ENCODE data around the gene TECPR2.

Gene TECPR2

DNA sequence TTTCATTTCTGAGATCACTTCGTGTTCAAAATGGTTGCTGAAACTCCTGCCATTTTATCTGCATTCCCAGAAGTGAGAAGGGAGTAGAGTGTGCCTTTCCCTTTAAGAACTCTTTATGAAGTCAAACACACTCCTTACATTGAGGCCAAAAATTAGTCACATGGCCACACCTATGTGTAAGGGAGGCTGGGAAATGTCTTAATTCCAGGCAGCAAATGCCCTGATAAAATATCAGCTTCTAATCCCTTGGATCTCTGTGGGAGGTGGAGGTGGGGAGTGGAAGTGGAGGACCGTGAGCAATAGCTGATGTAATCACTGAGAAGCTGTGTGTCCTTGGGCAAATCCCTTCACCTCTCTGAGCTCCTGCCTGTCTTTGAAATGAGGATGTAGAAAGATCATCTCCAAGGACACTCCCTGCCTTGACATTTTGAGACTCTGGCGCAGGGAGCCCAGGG, 169.5 kb downstream of the TECPR2 start:
- Histone ChIP-seq H3K9ac (no peak overlapping the region), H2AFZ (no peak overlapping the region), H3K36me3 (ENCODE audit: control insufficient read depth, insufficient read depth, low read length) (no peaks in the 10 kb centered on the region), H3K27ac (no peak overlapping the region), H3K27me3 (ENCODE audit: control insufficient read depth, insufficient read depth, low read length) (no peaks in the 10 kb centered on the region), H3K9me3 (ENCODE audit: control insufficient read depth, low read length) (no peaks in the 10 kb centered on the region), H3K79me2 (no peaks in the 10 kb centered on the region), H3K4me1 (no peaks in the 10 kb centered on the region), H3K4me2 (ENCODE audit: low read length) (no peak overlapping the region), H3K4me3 (ENCODE audit: low read depth, low read length) (no peak overlapping the region)
- TF ChIP-seq, protein P1, sequence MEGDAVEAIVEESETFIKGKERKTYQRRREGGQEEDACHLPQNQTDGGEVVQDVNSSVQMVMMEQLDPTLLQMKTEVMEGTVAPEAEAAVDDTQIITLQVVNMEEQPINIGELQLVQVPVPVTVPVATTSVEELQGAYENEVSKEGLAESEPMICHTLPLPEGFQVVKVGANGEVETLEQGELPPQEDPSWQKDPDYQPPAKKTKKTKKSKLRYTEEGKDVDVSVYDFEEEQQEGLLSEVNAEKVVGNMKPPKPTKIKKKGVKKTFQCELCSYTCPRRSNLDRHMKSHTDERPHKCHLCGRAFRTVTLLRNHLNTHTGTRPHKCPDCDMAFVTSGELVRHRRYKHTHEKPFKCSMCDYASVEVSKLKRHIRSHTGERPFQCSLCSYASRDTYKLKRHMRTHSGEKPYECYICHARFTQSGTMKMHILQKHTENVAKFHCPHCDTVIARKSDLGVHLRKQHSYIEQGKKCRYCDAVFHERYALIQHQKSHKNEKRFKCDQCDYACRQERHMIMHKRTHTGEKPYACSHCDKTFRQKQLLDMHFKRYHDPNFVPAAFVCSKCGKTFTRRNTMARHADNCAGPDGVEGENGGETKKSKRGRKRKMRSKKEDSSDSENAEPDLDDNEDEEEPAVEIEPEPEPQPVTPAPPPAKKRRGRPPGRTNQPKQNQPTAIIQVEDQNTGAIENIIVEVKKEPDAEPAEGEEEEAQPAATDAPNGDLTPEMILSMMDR (IDR thresholded peaks at IDR 0.05) = no peak

DNA sequence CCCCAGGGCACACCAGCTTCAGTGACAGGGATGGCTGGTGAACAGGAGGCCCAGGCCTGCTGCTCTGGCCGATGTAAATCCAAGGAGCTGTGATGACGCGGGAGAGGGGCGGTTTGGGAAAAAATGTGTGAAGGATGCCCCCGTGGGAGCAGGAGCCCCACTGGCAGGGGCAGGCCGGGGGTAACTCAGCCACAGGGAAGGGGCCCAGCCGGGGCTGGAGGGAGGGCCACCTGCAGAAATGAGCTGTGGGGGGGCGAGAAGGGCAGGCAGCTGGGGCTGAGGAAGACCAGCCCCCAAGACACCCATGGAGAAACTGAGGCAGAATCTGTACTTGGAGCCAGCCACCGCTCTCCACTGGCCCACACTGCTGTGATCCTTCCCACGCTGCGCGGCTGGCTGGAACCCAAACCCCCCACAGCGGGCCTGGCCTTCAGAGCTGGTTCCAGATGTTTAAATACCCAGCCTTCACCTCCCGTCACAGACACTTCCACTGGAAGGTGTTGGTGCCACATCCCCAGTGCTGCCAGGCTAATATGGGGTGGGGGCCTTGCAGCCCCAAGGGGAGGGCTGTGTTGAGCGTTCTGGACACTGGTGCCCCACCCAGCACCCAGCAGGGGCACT, 175.3 kb downstream of the TECPR2 start:
- H3K36me3 ChIP-seq (ENCODE audit: control insufficient read depth, insufficient read depth, low read length) = no peaks in the 10 kb centered on the region
- H3K9me3 ChIP-seq (ENCODE audit: control insufficient read depth, low read length) = no peaks in the 10 kb centered on the region
- no peak overlapping the region for H3K27ac ChIP-seq
- no peak overlapping the region for H2AFZ ChIP-seq
- H3K4me1 ChIP-seq = no peaks in the 10 kb centered on the region
- H3K27me3 ChIP-seq (ENCODE audit: control insufficient read depth, insufficient read depth, low read length) = no peaks in the 10 kb centered on the region
- no peaks in the 10 kb centered on the region for H3K79me2 ChIP-seq
- H3K9ac ChIP-seq = no peak overlapping the region
- H3K4me2 ChIP-seq (ENCODE audit: low read length) = no peak overlapping the region
- TF ChIP-seq, protein P1 (IDR thresholded peaks at IDR 0.05) = no peak
- no peak overlapping the region for H3K4me3 ChIP-seq (ENCODE audit: low read depth, low read length)

DNA sequence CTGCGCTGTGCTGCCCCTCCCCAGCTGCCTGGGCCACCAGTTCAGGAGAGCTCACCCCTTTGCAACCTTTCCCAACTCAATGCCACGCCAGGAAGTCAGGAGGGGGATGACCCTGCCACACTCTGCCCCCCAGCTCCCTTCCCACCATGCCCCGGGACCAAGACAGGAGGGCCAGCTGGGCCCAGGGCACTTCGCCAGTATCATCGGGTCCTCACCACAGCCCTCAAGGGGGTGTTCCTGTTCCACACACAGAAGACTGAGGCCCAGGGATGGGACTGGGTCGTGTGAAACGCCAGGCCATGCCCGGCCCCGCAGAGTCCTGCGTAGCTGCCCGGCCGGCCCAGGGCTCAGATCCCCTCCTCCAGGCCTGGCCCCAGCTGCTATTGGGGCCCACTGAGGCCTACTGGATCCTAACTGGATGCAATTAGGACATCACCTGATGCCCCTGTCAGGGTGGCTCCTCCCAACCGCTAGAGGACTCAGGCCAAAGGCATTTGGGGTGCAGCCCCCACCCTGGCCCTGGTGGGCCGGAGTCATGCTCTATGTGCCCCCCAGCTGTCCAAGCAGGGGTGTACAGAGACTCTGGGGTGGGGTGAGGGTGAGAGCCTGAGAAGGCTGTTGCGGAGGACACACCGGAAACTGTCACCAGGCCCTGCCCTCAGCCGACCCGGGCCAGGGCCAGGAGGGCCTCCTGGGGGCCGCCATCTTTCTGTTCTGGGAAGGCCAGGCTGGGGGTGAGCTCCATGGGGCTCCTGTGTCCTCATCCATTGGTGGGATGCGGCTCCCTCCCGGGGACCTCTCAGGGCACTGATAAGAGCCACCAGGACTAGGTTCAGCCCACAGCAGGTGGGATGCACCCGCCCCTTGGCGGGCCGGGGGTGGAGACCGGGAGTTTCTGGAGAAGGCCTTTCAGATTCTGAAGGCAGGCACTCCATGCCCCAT, 176.1 kb downstream of the TECPR2 start:
- H2AFZ ChIP-seq = no peak overlapping the region
- TF ChIP-seq, protein P1 (IDR thresholded peaks at IDR 0.05) = no peak
- H3K4me3 ChIP-seq (ENCODE audit: low read depth, low read length) = no peak overlapping the region
- no peaks in the 10 kb centered on the region for H3K27me3 ChIP-seq (ENCODE audit: control insufficient read depth, insufficient read depth, low read length)
- no peaks in the 10 kb centered on the region for H3K36me3 ChIP-seq (ENCODE audit: control insufficient read depth, insufficient read depth, low read length)
- H3K9ac ChIP-seq = no peak overlapping the region
- no peak overlapping the region for H3K27ac ChIP-seq
- no peak overlapping the region for H3K4me2 ChIP-seq (ENCODE audit: low read length)
- no peaks in the 10 kb centered on the region for H3K9me3 ChIP-seq (ENCODE audit: control insufficient read depth, low read length)
- no peaks in the 10 kb centered on the region for H3K4me1 ChIP-seq
- H3K79me2 ChIP-seq = no peaks in the 10 kb centered on the region

DNA sequence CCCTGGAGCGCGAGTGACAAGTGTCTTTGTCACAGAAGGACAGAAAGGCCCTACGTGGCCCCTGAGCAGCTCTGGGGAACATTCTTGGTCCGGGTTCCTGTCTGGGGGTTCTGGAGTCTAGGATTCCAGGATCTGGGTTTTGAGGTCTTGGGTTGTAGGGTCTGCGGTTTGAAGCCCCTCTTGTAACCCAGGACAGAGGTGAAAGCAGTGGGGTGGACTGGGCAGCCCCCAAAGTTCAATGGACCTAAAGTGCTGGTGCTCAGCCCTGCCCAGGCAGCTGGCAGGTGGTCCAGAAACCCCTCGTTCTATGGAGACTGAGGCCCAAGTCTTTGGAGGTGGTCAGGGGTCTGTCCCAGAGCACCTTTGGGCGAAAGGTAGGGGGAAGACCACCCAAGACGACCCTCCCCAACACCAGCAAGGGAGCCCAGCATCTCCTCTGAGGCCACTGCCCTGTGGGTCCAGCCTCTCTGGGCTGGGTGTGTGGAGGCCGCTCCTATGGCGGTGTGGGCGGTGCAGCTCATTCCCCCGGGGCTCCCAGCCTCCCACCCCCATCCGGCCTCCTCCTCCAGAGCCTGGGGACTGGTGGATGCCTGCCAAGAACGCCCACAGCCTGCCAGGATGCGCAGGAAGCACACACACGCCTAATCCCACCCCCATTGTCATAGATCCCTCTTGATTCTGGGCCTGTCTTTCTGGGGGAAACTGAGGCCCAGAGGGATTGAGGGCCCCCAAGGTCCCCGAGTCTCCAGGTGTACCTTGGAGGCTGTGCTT, 177.0 kb downstream of the TECPR2 start:
- Histone ChIP-seq H3K79me2 (no peaks in the 10 kb centered on the region), H3K36me3 (ENCODE audit: control insufficient read depth, insufficient read depth, low read length) (no peaks in the 10 kb centered on the region), H3K27me3 (ENCODE audit: control insufficient read depth, insufficient read depth, low read length) (peaks cover 4% of the 10 kb centered on the region), H3K9ac (no peak overlapping the region), H3K4me3 (ENCODE audit: low read depth, low read length) (no peak overlapping the region), H3K4me1 (no peaks in the 10 kb centered on the region), H3K4me2 (ENCODE audit: low read length) (no peak overlapping the region), H2AFZ (no peak overlapping the region), H3K9me3 (ENCODE audit: control insufficient read depth, low read length) (no peaks in the 10 kb centered on the region), H3K27ac (no peak overlapping the region)
- TF ChIP-seq, protein P1 (IDR thresholded peaks at IDR 0.05) = no peak
